ENCODE results near the gene THBS1.
A peak's percentile ranks its signal among the peaks of the same experiment; 100 is the strongest.

THBS1 gene

DNA sequence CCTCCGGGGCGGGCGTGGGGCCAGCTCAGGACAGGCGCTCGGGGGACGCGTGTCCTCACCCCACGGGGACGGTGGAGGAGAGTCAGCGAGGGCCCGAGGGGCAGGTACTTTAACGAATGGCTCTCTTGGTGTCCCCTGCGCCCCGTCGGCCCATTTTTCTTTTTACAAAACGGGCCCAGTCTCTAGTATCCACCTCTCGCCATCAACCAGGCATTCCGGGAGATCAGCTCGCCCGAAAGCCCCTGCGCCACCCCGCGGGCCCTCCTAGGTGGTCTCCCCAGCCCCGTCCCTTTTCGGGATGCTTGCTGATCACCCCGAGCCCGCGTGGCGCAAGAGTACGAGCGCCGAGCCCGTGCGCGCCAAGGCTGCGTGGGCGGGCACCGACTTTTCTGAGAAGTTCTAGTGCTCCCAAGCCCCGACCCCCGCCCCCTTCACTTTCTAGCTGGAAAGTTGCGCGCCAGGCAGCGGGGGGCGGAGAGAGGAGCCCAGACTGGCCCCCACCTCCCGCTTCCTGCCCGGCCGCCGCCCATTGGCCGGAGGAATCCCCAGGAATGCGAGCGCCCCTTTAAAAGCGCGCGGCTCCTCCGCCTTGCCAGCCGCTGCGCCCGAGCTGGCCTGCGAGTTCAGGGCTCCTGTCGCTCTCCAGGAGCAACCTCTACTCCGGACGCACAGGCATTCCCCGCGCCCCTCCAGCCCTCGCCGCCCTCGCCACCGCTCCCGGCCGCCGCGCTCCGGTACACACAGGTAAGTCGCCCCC lies at the start of gene THBS1:
TSS of gene THBS1 (plus strand) at position 595 of the 757 bp plus-strand sequence. CDS start 779 bp downstream, outside the sequence.
- DNase-seq: peak; percentile 64

DNA sequence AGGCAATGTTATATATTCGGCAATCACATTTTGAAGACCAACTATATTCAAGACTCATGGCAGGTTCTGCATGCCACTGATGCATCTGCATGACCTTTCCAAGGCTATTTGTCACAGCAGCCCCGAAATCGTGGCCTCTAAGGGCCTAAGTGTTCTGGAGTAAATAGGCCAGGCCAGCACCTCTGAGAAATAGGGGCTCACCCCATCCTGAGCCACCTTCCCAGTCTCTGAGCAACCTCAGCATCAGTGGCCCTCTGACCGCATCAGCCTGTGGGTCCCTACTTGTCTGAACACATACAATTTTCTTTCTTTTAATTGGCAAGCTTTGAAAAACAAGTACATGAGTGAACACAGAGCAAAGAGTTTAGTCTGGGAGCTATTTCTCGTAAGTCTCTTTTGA lies 45.9 kb upstream of the THBS1 start:
- no peak for DNase-seq

DNA sequence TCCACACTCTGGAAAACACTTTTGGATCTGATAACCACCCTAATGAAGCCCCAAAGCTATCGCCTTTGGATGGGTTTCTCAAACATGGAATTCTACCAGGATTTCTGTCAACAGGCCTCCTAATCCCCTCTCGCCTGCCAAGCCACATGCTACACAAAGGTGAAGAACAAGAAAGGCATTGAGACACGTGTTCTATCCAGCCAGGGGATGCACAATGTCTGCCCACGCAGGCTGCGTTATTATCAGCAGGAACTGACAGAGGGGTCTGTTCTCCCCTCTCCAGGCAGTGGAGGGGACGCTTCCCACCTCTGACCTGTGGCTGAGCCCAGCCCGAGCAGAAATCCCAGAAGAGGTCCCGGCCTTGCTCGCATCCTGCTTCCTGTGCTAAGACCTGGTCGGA lies 45.4 kb upstream of the THBS1 start:
- DNase-seq: no peak

DNA sequence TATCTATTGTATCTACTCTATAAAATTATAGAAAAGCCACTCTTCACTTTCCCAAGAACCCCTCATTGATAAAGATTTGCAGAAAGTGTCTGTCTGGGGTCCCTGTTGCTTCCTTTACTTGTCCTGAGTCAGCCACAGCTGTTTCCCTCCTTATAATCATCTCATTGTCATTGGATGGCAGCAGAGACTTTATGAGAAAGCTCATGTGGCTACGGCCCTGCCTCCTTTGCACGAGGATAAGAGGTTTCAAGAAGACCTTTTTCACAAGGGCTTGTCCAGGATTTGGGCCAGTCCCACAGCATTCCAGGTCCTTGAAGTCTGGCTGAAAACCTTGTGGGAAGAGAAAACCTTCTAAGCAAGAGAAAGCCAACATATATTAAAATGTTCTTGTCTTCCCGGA lies 41.9 kb upstream of the THBS1 start:
- no peak for DNase-seq

DNA sequence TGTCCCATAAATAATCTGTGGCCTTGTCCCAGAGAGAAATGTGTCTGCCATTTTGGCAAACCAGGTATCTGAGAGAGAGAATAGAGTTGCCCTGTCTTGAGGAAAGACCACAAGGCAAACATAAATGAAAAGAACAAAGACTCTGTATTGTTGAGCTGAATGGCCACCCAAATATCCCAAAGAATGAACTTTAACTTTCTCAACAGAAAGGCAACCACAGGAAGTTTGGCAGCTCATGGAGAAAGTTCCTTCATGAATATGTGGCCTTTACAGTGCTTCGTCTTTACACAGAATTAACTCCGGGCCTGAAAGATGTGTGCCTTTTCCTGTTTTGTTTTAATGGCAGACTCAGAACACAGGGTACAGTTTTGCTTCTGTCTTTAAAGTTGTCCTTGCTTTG lies 41.4 kb upstream of the THBS1 start:
- DNase-seq: no peak

DNA sequence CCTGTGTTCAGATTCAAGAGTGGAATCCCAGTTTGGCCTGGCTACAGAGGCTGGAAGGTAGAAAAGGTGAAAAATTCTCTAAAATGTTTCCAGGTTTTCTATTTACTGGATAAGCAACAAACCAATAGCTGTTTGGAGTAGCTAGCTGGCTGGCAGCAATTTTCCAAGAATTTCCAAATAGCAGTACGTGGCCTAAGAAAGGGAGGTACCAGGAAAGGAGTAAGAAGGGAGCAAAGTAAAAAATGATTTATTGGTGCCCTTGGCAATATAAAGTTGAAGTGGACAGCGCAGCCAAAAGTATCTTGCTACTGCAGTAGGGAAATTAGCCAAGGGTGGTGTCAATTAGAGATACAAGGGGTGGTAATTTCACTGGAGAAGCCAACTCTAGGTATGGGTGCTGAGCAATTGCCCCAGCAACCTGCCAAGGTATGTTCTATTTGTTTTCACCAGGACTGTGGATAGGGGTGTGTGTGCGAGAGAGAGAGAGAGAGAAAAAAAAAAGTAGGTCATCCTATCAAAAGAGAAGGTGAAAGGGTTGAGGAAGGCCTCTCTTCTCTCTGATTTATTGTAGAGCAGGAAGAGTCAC lies 40.8 kb upstream of the THBS1 start:
- no peak for DNase-seq

DNA sequence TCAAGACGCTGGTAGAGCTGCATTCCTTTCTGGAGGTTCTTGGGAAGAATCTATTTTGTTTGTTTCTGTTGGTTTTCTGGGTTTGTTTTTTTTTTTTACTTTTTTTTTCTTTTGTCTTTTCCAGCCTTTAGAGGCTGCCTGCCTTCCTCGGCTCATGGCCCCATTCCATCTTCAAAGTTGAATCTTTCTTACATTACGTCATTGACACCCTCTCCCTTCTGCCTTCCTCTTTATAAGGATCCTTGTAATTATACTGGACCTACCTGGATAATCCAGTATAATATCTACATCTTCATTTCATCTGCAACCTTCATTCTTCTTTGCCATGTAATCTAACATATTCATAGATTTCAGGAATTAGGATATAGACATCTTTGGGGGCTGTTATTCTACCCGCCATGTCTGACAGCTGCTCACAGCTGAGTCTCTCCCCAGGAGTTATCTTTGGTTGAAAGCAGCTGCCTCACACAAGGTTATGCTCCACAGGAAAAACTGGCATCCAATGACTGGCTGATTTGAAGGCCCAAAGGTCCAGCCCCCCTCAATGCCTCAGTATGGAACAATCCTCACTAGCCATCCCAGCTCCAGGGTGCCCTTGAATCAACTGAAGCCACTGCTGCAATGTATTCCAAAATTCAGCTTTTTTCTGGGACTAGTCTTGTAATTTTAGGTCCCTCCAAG lies 38.4 kb upstream of the THBS1 start:
- no peak for DNase-seq

DNA sequence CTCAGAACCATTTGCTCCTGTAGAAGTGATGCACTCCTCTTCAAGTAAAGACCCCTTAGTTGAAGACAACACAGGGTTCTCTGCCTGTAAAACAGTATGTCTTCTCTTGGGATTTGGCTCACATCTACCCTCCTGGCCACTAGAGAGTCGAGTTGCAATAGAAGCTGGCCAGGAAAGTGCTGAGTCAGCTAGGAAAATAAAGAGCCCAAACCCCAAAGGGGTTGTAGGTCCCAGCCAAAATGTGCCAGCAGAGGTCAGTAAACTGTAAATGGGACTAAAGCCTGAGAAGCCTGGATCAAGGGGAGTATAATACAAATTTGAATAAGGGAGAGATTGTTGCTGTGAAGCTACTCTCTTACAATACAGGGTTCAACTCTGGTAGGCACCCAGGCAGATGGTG lies 37.2 kb upstream of the THBS1 start:
- no peak for DNase-seq

DNA sequence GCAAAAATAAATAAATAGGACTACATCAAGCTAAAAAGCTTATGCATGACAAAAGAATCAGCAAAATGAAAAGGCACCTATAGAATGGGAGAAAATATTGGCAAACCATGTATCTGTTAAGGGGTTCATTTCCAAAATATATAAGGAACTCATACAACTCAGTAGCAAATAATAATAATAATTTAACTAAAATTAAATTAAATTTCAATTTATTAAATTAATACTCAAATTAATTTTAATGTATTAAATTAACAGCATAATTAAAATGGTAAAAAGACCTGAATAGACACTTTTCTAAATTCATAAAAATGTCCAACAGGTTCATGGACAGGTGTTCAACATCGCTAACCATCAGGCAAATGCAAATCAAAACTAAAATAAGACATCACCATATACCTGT lies 34.0 kb upstream of the THBS1 start:
- no peak for DNase-seq

DNA sequence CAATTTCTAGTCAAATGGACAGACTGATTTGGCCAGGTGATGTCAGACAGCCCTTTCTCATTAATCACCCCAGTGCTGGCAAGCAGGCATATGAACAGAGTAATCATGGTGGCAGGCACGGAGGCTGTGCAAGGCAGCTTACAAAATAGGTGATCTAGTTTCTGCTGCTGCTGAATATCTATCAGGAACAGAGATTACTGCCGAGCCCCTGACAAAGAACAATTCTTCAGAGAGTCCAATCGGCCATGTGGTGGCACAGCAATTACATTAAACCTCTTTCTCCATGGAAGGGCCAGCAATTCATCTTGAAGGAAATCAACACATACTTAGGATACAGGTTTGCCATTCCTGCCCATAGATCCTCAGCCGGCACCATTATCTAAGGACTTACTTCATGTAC lies 32.3 kb upstream of the THBS1 start:
- DNase-seq: no peak

DNA sequence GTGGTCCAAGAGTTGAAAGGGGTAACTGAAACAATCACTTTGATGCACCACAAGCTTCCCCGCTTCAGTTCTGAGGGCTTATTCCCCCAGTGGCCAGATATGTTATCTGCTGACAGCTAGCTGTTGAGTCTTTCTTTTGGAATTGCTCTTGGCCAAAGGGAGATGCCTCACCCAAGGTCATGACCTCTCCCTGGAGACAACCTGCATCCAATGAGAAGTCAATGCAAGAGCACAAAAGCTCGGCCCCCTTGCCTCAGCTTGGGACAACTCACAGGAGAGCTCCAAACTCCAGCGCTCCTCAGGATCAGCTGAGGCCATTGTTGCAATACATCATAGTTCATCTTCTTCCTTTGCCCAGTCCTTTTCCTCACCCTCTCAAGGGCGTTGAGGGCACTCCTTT lies 31.0 kb upstream of the THBS1 start:
- DNase-seq: no peak

DNA sequence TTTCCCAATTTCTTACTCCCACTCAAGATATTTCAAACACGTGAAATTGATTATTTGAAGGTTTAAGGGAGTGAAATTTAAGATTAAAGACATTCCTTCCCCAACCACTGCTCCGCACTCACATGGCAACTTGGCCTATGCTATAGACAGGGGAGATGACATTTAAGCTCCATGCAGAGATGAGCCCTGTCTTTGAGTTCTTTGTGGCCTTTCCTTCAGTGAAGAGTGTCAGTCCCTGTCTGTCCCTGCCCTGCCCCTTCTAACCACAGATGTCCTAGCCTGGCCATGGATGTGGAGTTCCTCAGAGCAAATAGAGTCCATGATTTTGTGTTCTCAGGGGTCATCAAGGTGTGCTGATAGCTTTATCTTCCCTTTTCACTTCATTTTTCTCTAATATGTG lies 29.4 kb upstream of the THBS1 start:
- DNase-seq: no peak

DNA sequence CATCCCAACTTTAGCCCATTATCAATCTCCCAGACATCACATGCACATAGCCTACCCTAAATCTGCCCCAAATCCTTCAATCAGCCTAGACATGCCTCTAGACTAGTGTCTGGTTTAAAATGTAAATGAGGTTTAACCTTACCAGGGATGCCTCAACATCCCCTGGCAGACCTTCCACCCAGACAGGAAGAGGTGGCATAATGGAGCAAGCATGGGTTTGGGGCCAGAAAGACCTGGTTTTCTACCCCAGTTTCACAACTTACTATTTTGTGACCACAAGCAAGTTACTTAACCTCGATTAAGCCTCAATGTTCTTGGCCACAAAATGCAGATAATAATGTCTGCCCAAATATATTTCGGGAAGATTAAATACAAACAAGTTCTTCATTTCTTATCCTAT lies 28.3 kb upstream of the THBS1 start:
- no peak for DNase-seq

DNA sequence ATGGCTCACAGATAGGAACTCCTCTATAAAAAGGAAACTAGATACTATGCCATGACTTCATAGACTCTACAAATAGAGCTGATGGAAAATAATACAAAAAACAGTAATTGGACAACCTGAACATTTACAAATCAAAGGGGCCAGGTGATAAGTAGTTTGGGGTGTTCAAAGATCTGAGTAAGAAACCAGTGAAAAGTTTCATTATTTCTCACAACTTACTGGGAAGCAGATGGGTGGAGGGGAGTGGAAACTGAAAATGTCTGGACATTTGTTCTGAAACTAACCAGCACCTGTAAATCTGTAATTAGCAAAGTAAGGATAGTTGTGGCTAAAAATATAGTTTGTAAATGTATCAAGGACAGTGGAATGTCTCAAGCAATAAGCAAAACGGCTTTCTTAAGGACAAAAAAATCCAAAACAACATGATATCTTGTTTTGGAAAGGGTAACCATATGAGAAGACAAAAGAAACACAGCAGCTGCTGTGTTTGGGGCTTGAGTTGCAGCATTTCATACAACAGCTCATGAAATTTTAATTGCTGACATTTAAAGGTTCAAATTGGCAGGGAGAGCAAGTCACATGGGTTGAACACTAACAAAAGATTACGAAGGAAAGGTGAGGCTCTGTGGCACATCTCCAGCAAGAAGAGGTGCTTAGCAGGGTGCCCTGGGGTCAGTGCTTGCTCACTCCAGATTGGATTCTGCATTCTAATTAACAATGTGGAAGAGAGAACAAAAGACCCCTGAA lies 26.8 kb upstream of the THBS1 start:
- DNase-seq: no peak

DNA sequence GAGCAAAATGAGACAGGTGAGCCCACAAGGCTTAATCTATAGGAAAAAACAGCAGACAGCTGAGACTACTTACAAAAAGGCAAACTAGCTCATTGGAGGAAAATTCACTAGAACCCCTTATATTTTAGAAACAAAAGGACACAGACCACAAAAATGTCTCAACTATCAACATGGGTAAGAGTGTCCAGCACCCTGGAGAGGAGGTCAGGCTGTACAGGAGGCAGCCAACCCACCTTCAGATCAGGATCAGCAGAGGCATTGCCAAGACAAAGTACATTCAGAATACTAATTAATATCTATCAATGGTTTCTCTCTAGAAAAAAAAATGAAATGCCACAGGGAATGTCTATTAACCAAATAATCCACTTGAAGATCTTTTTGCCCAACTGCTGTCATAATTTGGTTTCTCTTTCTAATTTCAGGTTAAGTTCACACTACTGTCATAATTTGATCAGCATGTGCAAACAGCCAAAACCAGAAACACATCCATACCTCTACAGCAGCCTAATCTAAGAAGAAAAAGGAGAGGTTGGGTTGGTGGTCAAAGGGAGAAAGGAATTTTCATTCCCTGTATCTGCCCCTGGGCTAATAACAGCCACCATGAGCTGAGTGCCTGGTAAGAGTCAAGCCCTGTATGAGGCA lies 26.0 kb upstream of the THBS1 start:
- DNase-seq: no peak

DNA sequence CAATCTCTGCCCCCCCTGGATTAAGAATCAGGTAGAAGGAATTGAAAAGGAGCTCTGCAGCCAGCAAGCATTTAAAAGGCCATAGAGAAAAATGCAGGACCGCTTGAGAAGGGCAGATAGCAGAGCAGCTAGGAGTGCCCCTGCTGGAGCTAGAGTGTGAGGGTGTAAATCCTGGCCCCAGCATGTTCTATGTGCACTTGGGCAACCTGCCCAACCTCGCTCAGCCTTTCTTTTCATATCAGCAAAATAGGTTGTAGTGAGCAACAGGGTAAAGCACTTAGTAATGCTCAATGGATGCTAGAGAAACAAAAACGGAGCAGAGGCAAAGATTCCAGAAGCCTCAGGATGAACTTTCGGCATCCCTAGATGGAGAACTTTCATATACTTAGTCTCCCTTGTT lies 25.0 kb upstream of the THBS1 start:
- no peak for DNase-seq

DNA sequence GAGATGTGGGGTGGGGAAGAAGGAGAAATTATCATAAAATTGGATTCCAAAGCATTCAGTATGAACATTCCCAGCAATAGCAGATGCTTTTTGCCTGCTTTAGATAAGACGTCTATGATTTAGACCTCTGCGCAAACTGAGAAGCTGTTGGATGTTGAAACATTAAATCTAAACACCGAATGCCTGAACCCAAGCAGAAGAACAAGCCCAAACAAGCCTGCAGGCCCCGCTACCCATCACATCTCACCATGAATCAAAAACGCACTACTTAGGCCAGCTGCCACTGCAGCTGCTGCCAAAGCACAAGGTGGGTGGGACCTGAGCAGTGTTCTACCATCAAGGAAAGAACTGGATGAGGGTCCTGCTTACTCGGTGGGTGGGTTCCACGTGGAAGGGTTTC lies 24.4 kb upstream of the THBS1 start:
- no peak for DNase-seq

DNA sequence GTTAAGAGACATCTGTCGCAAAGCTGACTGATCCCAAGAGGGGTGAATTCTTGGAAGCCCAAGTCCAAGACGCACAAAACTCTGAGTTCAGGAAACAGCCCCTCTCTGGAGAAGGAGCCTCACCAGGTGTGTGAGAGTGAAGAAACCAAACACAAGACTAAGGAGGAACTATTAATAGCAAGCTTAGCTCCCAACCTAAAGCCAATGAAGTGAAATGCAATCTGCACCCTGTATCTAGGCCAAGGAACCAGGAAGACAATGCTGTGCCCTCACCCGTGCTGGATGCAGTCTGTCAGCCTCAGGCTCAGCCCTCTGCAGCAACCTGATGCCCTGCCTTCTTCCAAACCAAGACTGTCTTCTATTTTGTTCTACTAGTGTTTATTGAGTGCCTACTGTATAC lies 22.5 kb upstream of the THBS1 start:
- no peak for DNase-seq

DNA sequence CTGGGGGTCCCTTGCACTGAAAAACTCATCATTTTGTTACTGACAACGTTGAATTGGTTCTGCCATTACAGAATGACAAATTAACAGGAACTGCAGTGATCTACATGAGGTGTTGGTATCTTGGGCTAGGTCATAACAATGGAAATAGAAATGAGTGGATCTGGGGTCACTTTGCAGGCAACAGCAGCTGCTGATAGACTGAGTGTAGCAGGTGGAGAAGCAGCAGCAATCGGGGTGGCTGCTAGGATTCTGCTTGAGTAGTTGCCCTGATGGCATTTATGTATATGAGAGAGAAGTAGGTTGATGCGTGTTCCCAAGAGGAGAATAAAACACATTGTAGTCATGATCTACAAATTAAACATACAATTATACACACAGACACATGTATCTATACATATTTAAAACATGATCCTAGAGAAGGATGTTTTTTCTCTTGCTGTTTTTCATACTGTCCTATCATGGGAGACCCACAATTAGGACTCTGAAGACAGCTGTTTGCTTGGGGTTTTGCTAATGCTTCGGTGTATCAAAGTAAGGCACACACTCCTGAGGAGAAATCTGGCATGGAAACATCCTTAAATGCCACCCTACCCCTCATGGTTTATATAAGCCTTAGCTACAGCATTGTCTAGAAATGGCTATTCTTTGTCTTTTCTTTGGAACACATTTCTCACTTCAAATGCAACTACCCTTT lies 15.8 kb upstream of the THBS1 start:
- DNase-seq: no peak

DNA sequence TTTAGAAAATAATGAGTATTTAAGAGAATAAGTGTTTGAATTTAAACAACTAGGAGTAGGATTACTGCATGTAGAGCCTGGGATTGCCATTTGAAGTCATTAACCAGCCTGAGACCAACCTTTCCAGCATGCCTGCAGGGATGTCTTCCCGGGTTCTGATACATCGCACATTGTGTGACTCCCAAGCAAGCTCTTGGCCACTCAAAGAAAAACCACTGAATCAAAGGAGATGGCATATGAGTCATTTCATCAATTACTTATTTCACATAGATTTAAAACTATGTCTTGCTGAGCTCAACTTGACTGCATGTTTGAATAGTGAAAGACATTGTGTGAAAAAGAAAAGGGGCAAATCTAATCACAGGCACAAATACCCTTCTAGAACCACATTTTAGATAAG lies 15.0 kb upstream of the THBS1 start:
- no peak for DNase-seq

DNA sequence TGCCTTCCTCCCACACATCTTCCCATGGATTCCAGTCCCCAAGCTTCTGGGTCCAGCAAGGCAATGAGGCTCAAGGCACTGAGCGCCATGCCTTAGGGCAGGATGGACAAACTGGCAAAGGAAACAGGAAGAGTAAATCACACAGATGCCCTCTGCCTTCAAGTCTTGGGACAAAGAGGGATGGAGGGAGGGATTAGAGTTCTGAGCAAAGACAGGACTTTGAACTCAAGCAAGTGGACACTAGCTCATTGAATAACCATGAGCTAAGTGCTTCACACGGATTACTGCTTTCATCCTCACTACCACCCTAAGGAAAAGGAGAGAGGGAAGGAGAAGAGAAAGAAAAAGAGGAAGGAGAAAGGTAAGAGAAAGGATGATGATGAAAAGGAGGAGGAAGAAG lies 7.6 kb upstream of the THBS1 start:
- no peak for DNase-seq

DNA sequence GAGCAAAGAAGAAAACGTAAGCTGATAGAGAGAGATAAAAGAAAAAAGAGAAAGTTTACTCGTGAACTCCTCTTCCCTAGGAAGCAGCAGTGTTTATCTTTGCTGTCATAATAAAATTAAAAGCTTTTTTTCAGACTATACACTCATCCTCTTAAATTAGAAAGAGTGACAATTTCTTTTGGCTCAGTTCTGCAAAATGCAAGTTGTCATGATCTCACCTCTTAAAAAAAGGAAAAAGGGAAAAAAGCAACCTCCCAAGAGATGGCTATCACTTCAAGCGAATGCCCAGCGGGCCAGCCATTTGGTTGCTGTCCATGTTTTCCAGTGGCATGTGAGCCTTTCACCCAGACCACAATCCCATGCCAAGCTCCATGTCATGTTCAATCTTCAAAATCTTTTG lies 7.0 kb upstream of the THBS1 start:
- DNase-seq: no peak

DNA sequence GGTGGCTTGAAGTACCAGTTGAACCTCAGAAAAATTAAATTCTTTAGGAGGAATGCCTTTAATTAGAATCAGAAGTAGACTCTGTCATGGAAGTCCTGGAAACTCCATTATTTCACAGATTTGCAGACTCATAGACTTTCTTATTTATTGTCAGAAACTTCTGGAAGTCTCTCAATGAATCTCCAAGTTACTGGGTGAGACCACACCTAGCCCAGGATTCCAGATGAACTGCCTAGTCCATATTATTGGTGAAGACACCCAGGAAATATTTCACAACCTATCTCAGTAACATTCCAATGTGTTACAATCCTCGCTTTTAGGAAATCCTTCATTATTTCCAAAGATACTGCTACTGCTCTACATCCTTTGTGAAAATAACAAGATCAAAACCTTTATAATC lies 6.5 kb upstream of the THBS1 start:
- DNase-seq: no peak
